Activated CD4-positive, alpha-beta T cell treated with anti-CD3 and anti-CD28 coated beads, Interleukin-2, amount 50 U/mL, for 48 hours (primary cell): ENCODE results near the gene ACTL7A.
"Not testable (repeated sequence)": the region's sequence is repeated elsewhere in the genome, so short reads cannot be mapped to it uniquely, and the experiment has no call there.

Experiments used
- DNase-seq, 2 experiments: peaks; one replicate each; pipeline ENCODE4 v3.0.0-alpha.2; 2020

The ACTL7A gene

DNA sequence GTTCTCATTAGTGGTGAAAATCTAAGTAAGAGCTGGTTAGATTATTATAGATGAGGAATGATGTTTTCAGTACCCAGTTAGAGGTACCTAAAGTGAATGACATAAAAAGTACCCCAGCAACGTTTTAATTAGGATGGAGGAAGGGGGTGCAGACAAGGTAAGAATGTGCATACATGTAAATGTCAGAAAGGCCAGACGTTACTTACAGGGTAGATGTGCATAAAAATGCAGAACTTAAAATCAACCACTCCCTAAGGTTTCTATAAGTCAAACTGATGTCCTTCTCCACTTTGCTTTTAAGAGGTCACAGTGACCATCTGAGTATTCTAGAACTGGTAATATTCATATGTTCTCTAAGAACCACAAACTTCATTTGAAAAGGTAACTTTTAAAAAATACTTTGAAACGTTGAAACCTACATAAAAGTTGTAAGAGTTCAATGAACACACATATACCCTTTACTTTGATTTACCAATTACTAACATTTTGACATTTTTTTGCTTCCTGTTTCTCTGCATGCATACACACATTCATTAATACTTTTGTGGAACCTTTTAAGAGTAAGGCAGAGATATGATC is 18.8 kb downstream of the ACTL7A start:
- DNase-seq, result no peak

DNA sequence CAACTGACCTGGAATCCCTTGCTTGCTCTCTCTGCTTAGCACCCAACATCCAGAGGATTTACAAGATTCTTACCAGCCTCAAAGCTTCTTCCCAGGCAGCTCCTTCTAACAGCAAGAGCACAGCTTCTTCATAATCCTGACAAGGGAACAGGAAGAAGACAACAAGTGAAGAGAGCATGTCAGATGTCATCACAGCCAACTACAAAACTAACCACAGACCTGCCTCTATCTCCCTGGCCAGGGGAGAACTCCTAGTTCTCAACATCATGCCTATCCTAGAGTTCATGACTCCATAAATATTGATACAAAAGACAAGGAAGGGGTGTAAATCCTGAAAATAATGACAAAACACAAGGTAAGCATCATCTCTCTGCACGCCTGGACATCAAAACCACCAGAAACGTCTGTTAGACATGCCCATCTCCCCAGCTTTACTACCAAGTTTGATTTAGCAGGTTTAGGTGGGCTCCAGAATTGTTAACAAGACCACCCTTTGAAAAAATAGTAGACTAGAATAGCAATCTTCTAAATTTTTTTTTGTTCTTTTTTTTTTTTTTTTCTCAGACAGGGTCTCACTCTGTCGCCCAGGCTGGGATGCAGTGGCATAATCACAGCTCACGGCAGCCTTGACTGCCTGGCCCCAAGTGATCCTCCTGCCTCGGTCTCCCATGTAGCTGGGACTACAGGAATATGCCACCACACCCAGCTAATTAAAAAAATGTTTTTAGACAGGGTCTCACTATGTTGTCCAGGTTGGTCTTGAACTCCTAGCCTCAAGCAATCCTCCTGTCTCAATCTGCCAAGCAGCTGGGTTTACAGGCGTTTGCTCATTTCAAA is 20.2 kb downstream of the ACTL7A start:
- no peak for DNase-seq

DNA sequence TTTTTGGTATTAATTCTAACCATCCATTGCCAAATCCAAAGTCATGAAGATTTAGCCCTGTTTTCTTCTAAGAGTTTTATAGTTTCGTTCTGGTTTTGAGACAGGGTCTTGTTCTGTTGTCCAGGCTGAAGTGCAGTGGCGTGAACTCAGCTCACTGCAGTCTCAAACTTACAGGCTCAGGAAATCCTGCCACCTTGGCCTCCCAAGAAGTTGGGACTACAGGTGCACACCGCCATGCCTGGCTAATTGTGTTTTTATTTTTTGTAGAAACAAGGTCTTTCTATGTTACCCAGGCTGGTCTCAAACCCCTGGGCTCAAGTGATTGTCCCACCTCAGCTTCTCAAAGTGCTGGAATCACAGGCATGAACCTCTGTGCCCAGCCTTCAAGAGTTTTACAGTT is 21.0 kb downstream of the ACTL7A start:
- no peak for DNase-seq

DNA sequence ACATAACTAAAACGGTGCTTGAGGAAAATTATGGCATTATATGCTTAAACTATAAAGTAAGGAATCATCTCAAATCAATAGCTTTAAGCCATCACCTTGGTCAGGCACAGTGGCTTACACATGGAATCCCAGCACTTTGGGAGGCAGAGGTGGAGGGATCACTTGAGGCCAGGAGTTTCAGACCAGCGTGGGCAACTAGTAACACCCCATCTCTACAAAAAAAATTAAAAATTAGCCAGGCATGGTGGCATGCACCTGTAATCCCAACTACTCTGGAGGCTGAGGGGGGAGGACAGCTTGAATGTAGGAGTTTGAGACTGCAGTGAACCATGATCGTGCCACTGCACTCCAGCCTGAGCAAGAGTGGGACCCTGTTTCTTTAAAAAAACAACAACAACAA is 22.6 kb downstream of the ACTL7A start:
- no peak for DNase-seq

DNA sequence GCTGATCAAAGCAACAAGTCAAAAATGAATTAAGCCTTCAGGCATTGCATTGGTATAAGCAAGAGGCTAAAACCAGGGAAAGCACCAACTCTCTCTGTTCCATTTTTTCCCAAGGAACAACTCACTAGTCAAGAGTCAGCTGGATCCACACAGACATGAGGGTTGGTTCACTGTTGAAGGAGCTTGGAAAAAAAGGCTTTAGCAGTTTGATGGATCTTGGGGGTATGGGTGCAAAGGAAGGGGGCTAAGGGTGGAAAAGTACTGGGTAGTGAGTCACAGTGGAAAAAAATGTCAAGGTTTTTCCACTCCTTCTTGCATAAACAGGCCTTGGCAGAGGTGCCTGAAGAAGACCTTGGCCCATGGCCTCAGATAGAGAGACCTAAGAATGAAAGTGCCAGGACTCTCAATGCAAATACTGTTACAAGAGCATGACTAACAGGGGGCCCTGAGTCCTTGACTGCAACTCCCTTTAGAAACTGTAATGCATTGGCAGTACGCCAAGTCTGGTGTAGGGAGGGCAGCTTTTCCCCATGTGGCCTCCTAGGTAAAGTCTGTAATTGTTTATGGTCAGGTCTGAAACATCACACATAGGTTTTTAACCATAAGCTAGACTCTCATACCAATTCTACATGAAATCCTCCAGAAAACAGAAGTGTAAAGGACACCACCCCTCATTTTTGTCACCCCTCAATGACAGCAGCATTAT is 23.7 kb downstream of the ACTL7A start:
- peak; percentile 46 to 66 for DNase-seq

DNA sequence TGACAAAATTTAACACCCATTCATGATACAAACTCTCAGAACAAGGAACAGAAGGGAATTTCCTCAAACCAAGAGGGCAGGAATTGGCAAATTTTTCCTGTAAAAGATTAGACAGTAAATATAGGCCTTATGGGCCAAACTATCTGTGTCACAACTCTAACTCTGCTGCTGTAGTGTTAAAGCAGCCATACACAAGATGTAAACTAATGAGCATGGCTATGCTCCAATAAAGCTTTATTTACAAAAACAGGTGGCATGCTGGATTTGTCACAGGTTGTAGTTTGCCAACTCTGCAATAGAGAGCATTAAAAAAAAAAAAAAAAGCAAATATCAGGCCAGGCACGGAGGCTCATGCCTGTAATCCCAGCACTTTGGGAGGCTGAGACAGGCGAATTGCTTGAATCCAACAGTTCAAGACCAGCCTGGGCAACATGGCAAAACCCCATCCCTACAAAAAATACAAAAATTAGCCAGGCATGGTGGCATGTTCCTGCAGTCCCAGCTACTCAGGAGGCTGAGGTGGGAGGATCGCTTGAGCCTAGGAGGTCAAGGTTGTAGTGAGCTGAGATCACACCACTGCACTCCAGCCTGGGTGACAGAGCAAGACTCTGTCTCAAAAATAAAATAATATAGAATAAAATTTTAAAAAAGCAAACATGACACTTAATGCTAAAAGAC is 24.7 kb downstream of the ACTL7A start:
- DNase-seq, result not testable (repeated sequence)

DNA sequence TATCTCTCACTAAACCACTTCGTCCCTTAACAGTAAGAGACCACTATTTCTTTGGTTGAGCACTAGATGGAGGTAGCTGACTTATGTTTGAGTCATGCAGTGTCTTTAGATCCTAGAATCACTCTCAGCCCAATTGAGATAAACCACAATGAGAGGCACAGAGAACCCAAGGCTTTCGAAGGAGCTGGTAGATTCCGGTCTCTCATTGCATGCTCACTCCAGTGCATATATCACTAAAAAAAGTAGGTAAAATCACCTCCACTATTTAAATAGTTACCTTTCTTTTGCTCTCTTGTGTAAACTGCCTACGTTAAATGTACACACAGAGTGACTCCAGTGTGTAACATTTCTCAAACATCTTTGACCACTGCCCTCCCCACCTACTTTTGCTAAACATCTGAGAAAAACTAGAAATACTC is 27.6 kb downstream of the ACTL7A start:
- DNase-seq, result no peak

DNA sequence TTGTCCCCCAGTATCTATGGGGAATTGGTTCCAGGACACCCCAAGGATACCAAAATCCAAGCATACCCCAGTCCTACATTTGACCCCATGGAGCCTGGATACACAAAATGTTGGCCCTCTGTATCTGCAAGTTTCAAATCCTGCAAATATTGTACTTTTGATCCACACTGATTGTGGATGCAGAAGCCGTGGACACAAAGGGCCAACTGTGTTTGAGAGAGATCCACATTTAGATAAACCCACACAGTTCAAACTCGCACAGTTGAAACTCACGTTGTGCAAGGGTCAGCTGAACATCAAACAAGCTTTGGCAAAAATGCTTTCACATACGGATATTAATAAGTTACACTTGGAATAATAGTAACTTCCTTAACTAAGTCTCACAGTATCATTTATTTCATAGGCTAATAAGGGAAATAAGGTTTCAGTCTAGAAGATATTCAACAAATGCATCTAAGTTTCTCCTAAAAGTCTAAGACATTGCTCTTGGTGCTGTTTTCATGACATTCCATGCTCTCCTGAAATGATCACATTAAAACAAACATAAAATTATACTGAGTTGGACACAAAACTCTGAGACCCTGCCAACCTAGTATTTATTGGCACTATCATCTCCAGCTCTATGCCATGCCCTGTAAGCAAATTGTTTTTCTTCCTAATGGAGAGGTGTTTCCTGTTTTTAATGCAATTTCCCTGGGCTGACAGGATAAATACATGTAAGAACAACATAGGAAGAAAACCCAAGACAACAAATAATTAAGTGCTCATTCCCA is 32.3 kb downstream of the ACTL7A start:
- no peak for DNase-seq

DNA sequence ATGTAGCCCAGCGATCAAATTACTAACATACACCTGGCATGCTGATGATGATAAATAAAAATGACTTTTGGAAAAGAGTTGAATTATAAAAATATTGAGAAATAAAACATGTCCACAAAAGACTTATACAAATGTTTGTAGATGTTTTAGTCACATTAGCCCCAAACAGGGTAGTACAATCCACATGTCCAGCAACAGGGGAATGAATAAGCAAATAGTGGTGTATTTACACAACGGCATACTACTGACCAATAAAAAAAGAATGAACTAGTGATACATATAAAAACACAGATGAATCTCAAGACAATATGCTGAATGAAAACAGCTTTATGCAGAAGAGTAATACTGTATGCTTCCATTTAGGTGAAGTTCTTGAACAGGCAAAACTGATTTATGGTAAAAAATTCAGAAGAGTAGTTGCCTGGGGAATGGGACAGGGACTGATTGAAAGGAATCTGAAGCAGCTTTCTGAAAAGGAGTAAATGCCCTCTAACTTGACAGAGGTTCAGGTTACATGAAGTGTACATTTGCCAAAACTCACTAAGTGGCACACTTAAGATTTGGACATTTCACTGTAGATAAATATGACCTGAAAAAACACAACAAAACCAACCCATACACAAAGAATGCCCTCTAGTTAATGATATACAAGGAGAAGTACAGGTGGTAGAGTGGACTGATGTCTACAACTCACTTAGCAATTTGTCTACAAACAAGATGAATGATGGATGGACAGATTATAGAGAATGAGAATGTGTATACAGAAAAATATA is 35.4 kb downstream of the ACTL7A start:
- DNase-seq, result no peak

DNA sequence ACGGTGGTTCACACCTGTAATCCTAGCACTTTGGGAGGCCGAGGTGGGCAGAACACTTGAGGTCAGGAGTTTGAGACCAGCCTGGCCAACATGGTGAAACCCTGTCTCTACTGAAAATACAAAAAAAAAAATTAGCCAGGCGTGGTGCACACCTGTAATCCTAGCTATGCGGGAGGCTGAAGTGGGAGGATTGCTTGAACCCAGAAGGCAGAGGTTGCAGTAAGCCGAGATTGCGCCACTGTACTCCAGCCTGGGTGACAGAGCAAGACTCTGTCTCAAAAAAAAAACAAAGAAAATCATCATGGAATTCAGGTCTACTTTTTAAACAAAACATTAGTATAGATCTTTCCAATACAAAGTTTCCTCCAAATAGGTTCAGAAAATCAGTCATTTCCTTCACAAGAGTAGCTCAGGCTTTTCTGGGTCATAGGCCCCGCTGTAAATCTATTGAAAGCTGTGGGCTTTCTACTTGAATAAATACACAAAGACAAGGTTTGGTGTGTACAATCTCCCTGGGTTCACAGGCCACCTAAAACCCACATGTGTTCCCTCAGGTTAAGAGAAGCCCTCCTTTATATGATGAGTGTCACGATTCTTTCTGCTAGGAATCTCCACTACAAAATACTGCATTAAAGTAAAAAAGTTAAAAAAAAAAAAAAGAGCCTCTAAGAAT is 37.1 kb downstream of the ACTL7A start:
- not testable (repeated sequence) for DNase-seq

DNA sequence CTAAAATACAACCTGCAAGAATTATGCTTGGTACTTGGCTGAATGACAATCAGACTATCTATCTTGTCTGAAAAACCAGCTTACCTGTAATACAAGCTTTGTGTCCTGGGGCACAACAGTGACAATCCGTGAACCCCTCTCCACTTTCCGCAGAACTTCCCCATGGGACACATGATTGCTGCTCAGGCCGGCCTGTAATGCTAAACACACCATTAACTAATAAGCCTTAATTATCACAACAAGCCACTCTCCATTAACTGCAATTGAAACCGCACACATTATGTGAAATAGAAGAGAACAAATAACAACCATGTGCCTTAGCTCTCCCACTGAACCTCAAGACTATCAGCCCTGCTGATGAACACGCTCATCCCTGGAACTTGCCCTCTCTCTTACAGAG is 38.1 kb downstream of the ACTL7A start:
- DNase-seq, result no peak

DNA sequence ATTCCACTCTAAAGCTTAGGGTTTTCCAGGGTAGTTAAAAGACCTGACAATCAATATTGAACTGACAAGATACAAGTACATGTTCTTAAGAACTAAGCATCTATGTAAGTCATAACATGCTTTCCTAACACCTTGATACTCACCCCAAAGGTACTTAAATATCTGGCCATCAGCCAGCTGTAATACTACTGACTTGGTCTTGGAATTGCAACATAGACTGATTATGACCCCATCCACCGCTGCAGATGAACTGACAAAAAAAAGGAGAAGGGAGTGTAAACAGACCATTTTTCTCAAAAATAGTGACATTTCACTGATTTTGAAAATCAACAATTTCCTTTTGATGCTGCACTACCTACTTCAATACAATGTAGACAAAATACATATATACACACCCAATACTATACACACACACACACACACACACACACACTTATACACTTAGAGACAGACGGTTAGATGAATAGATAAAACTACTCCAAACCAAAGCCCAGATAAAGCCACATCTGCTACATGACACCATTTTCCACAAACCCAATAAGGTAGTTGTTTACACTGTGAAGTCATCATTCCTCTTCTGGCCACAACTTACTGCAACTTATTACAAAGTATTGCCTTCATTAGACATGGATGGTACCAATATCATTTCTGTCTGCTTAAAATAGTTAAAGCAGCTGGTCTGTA is 41.5 kb downstream of the ACTL7A start:
- no peak for DNase-seq

DNA sequence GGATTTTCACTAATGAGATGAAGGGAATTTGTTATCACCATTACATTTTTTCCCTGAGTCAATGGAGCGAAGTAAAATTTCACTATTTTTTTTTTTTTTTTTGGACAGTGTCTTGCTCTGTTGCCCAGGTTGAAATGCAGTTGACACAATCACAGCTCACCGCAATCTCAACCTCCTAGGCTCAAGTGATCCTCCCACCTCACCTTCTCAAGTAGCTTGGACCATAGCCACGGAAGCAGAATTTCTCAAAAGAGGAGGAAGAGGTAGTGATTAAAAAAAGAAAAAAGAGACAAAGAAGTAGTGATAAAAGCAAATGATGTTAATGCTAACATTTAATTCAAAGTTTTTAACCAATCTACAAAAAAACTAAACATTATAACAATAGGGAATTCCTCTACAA is 42.1 kb downstream of the ACTL7A start:
- DNase-seq, result no peak

DNA sequence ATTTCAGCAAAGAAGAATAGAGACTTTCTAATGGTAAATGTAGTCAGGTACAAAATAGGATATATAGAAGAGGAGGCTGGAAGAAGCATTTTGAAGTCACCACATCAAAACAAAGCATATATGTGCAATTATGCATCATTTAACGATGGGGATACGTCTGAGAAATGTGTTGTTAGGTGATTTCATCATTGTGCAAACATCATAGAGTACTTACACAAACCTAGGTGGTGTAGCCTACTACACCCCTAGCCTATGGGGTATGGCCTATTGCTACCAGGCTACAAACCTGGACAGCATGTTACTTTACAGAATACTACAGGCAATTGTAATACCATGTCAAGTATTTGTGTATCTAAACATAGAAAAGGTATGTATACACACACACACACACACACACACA is 43.4 kb downstream of the ACTL7A start:
- no peak for DNase-seq

DNA sequence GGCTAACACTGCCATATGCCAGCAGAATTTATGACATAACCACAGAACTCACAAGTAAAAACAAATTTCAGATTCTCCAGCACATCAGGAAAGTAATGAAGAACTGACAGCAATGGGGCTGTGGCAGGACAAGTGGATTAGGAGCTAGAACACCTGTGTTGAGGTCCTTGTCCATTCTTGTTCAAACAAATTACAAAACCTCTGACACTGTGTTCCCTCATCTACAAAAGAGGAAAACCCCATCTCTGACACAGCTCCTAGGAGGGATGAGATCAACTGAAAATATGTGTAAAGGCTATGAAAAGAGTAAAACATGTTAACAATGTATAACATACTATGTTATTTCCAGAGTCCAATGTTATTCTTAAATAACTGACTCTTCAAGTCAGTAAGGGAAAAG is 48.3 kb downstream of the ACTL7A start:
- no peak for DNase-seq

DNA sequence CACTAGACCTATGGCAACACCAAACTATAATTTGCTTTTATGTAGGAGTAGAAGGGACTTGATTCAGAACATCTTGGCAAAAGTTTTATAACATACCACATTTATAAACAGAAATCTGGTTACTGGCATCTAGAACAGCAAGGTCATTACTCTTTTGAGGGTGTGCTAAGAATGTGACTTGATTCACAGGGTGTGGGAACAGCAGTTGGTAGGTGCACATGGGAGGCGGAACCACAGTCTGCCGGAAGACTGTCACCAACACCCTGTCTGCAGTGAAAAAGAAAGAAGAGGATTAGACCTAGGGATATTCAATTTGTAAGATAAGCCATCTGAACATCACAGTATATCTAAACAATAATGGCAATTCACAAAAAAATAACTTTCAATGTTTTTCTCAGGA is 48.8 kb downstream of the ACTL7A start:
- no peak for DNase-seq

DNA sequence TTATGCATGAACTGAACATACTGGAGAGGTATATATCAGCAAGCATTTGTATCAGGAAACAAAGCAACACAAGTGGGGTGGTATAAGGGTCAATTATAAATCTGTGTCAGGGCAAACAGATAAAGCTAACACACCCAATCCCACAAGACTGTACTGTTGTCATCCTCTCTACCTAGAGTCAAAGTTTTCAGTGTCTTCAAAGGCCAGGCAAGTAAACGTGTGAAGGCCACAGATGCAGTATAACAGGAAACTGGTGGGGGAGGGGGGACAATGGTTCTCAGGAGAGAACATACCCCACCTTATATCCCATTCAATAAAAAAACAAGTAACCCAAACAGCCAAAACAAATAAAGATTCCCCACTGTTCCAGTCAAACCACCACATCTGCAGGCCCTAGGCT is 49.8 kb downstream of the ACTL7A start:
- DNase-seq, result no peak
